GM21526 (cell line): ENCODE measurements around the gene MAN2C1.
"Not testable (repeated sequence)": the region's sequence is repeated elsewhere in the genome, so short reads cannot be mapped to it uniquely, and the experiment has no call there.

ENCODE experiments used
- ATAC-seq: cut with Tn5 transposase; IDR thresholded peaks from one replicate; pipeline ENCODE4 v1.9.1; 2021; ENCODE audit warnings: moderate library complexity; ENCODE audit not compliant: unreplicated experiment, low FRiP score

Gene MAN2C1

GRCh38 chr15:75348034-75348561 lies 20.3 kb downstream of the MAN2C1 start:
- no peak for ATAC-seq

- no peak for ATAC-seq
These were observed 21.0 kb downstream of the MAN2C1 start for GRCh38 chr15:75347222-75348033.

- ATAC-seq: no peak
These were observed 21.6 kb downstream of the MAN2C1 start, which contains the start of gene NEIL1 for GRCh38 chr15:75346796-75347221. TSS of gene NEIL1 (plus strand) at chr15:75347039. CDS start at chr15:75348906, 1,867 bp downstream.

GRCh38 chr15:75343953-75344352 lies 24.5 kb downstream of the MAN2C1 start:
- not testable (repeated sequence) for ATAC-seq

GRCh38 chr15:75342221-75342620 lies 26.2 kb downstream of the MAN2C1 start:
- ATAC-seq: no peak

GRCh38 chr15:75339531-75340240 lies 28.7 kb downstream of the MAN2C1 start:
- ATAC-seq: no peak

GRCh38 chr15:75338661-75339240 lies 29.7 kb downstream of the MAN2C1 start:
- no peak for ATAC-seq

GRCh38 chr15:75335705-75336355 lies 32.6 kb downstream of the MAN2C1 start, which contains the start of gene COMMD4:
TSS of gene COMMD4 (plus strand) at chr15:75336063. CDS start at chr15:75336090, 27 bp downstream.
- no peak for ATAC-seq

GRCh38 chr15:75335313-75335704 lies 33.1 kb downstream of the MAN2C1 start:
- no peak for ATAC-seq

- ATAC-seq: not testable (repeated sequence)
These were observed 34.6 kb downstream of the MAN2C1 start for GRCh38 chr15:75333654-75334419.

- ATAC-seq: not testable (repeated sequence)
These were observed 36.3 kb downstream of the MAN2C1 start for GRCh38 chr15:75332093-75332492.

- ATAC-seq: no peak
These were observed 38.8 kb downstream of the MAN2C1 start for GRCh38 chr15:75329571-75329970.

GRCh38 chr15:75328493-75329314 lies 39.7 kb downstream of the MAN2C1 start:
- no peak for ATAC-seq

- ATAC-seq: no peak
These were observed 40.9 kb downstream of the MAN2C1 start for GRCh38 chr15:75327491-75327890.

GRCh38 chr15:75327005-75327404 lies 41.4 kb downstream of the MAN2C1 start:
- ATAC-seq: no peak

- no peak for ATAC-seq
These were observed 42.5 kb downstream of the MAN2C1 start for GRCh38 chr15:75325922-75326321.

- ATAC-seq: no peak
These were observed 46.7 kb downstream of the MAN2C1 start for GRCh38 chr15:75321711-75322110.

- ATAC-seq: not testable (repeated sequence)
These were observed 49.0 kb downstream of the MAN2C1 start for GRCh38 chr15:75319231-75319897.
